HCT116 (cell line): Measurements from ENCODE around the gene KIRREL3.

Source experiments
- CEBPB ChIP-seq: IDR thresholded peaks from 2 replicates; pipeline ENCODE4 v1.6.1; 2012; ENCODE audit warnings: low read depth
- EZH2 ChIP-seq: fragments of 200-600 bp; sonication (generic); IDR thresholded peaks from 2 replicates; pipeline ENCODE4 v1.6.1; 2017; ENCODE audit warnings: antibody characterized with exemption, mixed run types
- EZH2phosphoT487 ChIP-seq: fragments of 200-600 bp; IDR thresholded peaks from 2 replicates; pipeline ENCODE4 v1.6.1; 2018; ENCODE audit warnings: antibody characterized with exemption, borderline replicate concordance
- JUND ChIP-seq: IDR thresholded peaks from 2 replicates; pipeline ENCODE4 v1.6.1; 2012
- POLR2A ChIP-seq: IDR thresholded peaks from 2 replicates; pipeline ENCODE4 v1.7.0; 2011; ENCODE audit warnings: borderline replicate concordance; ENCODE audit not compliant: insufficient read depth, insufficient read length; ENCODE audit errors: extremely low read depth
- POLR2AphosphoS5 ChIP-seq: IDR thresholded peaks from 2 replicates; pipeline ENCODE4 v1.6.1; 2011; ENCODE audit warnings: mild to moderate bottlenecking, low read depth, low read length, moderate library complexity
- SIN3A ChIP-seq: IDR thresholded peaks from 2 replicates; pipeline ENCODE4 v1.6.1; 2012; ENCODE audit warnings: low read depth
- SRF ChIP-seq: IDR thresholded peaks from 2 replicates; pipeline ENCODE4 v1.6.1; 2012; ENCODE audit warnings: low read depth
- TCF7L2 ChIP-seq: IDR thresholded peaks from 2 replicates; pipeline ENCODE4 v1.7.0; 2011; ENCODE audit warnings: borderline replicate concordance, inconsistent platforms; ENCODE audit not compliant: insufficient read depth, insufficient read length; ENCODE audit errors: extremely low read depth
- YY1 ChIP-seq: IDR thresholded peaks from 2 replicates; pipeline ENCODE4 v1.6.1; 2011; ENCODE audit warnings: low read length, low read depth, moderate library complexity, mild to moderate bottlenecking; ENCODE audit not compliant: insufficient replicate concordance; ENCODE audit errors: extremely low read depth
- ZBTB33 ChIP-seq: IDR thresholded peaks from 2 replicates; pipeline ENCODE4 v1.6.1; 2011; ENCODE audit warnings: mild to moderate bottlenecking, low read length, moderate library complexity; ENCODE audit not compliant: insufficient replicate concordance; ENCODE audit errors: extremely low read depth
- TF ChIP-seq, protein P1 (sequence below), 3 experiments: fragments of 200-600 bp in 1 of 3; sonication (generic) in 1 of 3; IDR thresholded peaks in 2 of 3; conservative IDR thresholded peaks in 1 of 3; 2 replicates each; pipeline ENCODE4 v1.5.1; 2012 to 2017; ENCODE audit warnings: low read depth in 2 of 3, low read length in 2 of 3, antibody characterized with exemption in 1 of 3, borderline replicate concordance in 1 of 3, control low read depth in 1 of 3, mild to moderate bottlenecking in 1 of 3, mixed read lengths in 1 of 3, mixed run types in 1 of 3, moderate library complexity in 1 of 3; ENCODE audit not compliant: insufficient read depth in 1 of 3
- TF ChIP-seq, protein P2 (sequence below): IDR thresholded peaks from 2 replicates; pipeline ENCODE4 v1.6.1; 2012; ENCODE audit warnings: low read depth

DNA sequence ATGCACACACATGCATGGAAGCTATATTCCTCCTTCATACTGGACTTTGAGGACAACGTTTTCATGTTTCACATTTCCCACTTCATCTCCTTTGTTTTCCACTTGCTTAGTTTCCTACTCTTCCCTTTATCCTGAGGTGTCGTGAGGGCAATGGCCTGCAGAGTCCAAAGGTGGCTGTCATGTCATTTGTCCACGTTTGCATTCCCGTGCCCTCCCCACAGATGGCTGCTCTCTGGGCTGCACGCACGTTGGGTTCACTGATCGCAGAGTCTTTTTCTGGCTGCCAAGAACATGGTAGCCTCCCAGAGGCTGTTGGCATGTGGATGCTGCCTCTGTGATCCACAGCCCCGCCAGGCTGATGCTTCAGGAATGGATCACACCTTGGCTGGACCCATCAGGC, 389.1 kb downstream of the KIRREL3 start:
- TF ChIP-seq, protein P1, sequence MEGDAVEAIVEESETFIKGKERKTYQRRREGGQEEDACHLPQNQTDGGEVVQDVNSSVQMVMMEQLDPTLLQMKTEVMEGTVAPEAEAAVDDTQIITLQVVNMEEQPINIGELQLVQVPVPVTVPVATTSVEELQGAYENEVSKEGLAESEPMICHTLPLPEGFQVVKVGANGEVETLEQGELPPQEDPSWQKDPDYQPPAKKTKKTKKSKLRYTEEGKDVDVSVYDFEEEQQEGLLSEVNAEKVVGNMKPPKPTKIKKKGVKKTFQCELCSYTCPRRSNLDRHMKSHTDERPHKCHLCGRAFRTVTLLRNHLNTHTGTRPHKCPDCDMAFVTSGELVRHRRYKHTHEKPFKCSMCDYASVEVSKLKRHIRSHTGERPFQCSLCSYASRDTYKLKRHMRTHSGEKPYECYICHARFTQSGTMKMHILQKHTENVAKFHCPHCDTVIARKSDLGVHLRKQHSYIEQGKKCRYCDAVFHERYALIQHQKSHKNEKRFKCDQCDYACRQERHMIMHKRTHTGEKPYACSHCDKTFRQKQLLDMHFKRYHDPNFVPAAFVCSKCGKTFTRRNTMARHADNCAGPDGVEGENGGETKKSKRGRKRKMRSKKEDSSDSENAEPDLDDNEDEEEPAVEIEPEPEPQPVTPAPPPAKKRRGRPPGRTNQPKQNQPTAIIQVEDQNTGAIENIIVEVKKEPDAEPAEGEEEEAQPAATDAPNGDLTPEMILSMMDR (IDR thresholded peaks at IDR 0.05 in 2 of 3, conservative IDR thresholded peaks at IDR 0.05 in 1 of 3; ENCODE audit: borderline replicate concordance in 1 of 3, insufficient read depth in 1 of 3, low read depth in 2 of 3, low read length in 2 of 3): no peak
- TF ChIP-seq EZH2phosphoT487 (no peak), POLR2AphosphoS5 (no peak), CEBPB (no peak), POLR2A (no peak), YY1 (no peak), EZH2 (no peak), TCF7L2 (no peak), JUND (no peak), SRF (no peak), ZBTB33 (no peak), SIN3A (no peak)
- TF ChIP-seq, protein P2, sequence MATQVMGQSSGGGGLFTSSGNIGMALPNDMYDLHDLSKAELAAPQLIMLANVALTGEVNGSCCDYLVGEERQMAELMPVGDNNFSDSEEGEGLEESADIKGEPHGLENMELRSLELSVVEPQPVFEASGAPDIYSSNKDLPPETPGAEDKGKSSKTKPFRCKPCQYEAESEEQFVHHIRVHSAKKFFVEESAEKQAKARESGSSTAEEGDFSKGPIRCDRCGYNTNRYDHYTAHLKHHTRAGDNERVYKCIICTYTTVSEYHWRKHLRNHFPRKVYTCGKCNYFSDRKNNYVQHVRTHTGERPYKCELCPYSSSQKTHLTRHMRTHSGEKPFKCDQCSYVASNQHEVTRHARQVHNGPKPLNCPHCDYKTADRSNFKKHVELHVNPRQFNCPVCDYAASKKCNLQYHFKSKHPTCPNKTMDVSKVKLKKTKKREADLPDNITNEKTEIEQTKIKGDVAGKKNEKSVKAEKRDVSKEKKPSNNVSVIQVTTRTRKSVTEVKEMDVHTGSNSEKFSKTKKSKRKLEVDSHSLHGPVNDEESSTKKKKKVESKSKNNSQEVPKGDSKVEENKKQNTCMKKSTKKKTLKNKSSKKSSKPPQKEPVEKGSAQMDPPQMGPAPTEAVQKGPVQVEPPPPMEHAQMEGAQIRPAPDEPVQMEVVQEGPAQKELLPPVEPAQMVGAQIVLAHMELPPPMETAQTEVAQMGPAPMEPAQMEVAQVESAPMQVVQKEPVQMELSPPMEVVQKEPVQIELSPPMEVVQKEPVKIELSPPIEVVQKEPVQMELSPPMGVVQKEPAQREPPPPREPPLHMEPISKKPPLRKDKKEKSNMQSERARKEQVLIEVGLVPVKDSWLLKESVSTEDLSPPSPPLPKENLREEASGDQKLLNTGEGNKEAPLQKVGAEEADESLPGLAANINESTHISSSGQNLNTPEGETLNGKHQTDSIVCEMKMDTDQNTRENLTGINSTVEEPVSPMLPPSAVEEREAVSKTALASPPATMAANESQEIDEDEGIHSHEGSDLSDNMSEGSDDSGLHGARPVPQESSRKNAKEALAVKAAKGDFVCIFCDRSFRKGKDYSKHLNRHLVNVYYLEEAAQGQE: no peak
